ENCODE measurements around the gene ANAPC13.

GRCh38 chr3:134477938-134478337 lies 7.8 kb downstream of the ANAPC13 start:
- TF ChIP-seq CTCF (conservative IDR thresholded peaks at IDR 0.05; ENCODE audit: low read depth, low read length) (no peak), EZH2 (IDR thresholded peaks at IDR 0.05; ENCODE audit: borderline replicate concordance, low read depth, low read length, poor library complexity, severe bottlenecking) (no peak)

Data from A673 (cell line).